Nephron (organoid): ENCODE data around the gene C14orf180.

Experiments used
- H3K27ac Mint-ChIP-seq, 3 experiments: 2 replicates each; pipeline ENCODE4 v1.8.0; 2020; ENCODE audit warnings: mixed read lengths in 3 of 3, mild to moderate bottlenecking in 2 of 3, moderate library complexity in 1 of 3
- H3K27me3 Mint-ChIP-seq: 2 replicates; pipeline ENCODE4 v1.8.0; 2021; ENCODE audit warnings: low read depth, mild to moderate bottlenecking, moderate library complexity, mixed read lengths
- H3K36me3 Mint-ChIP-seq: 2 replicates; pipeline ENCODE4 v1.8.0; 2020; ENCODE audit warnings: low read depth, mixed read lengths
- H3K4me1 Mint-ChIP-seq: 2 replicates; pipeline ENCODE4 v1.8.0; 2020; ENCODE audit warnings: mixed read lengths
- H3K4me3 Mint-ChIP-seq, 3 experiments: 2 replicates each; pipeline ENCODE4 v1.8.0; 2020; ENCODE audit warnings: mild to moderate bottlenecking in 3 of 3, mixed read lengths in 3 of 3, moderate library complexity in 2 of 3
- H3K9me3 Mint-ChIP-seq: 2 replicates; pipeline ENCODE4 v1.8.0; 2020; ENCODE audit warnings: mixed read lengths
- CTCF ChIP-seq, 3 experiments: fragments of 200-600 bp; sonication (generic); IDR thresholded peaks; one replicate each; pipeline ENCODE4 v1.5.0; 2021; ENCODE audit warnings: antibody characterized with exemption in 3 of 3; ENCODE audit not compliant: unreplicated experiment in 3 of 3

Gene C14orf180

GRCh38 chr14:104582005-104582404 lies 2.4 kb downstream of the C14orf180 start:
- H3K4me3 Mint-ChIP-seq = no peak overlapping the region
- H3K36me3 Mint-ChIP-seq = no peaks in the 10 kb centered on the region
- H3K4me1 Mint-ChIP-seq = peaks cover 49% of the 10 kb centered on the region
- no peak overlapping the region for H3K27ac Mint-ChIP-seq
- no peaks in the 10 kb centered on the region for H3K9me3 Mint-ChIP-seq
- no peak for TF ChIP-seq CTCF (IDR thresholded peaks at IDR 0.05; ENCODE audit: unreplicated experiment in 3 of 3)
- H3K27me3 Mint-ChIP-seq = peaks cover 8% of the 10 kb centered on the region

- Mint-ChIP-seq H3K27me3 (peaks cover 8% of the 10 kb centered on the region), H3K4me3 (peak overlapping the region in 1 of 3 experiments; percentile 51), H3K4me1 (peaks cover 49% of the 10 kb centered on the region), H3K36me3 (no peaks in the 10 kb centered on the region), H3K9me3 (no peaks in the 10 kb centered on the region), H3K27ac (peak overlapping the region in 1 of 3 experiments; percentile 47)
- TF ChIP-seq CTCF (IDR thresholded peaks at IDR 0.05; ENCODE audit: unreplicated experiment in 3 of 3) = no peak
Measured at GRCh38 chr14:104582662-104583061, 3.1 kb downstream of the C14orf180 start.

GRCh38 chr14:104583424-104584306 lies 4.1 kb downstream of the C14orf180 start:
- Mint-ChIP-seq H3K27me3 (peaks cover 5% of the 10 kb centered on the region), H3K4me3 (peak overlapping the region in 2 of 3 experiments; percentile 24 to 37), H3K27ac (peak overlapping the region; percentile 30 to 84 (median 83)), H3K4me1 (peaks cover 49% of the 10 kb centered on the region), H3K36me3 (no peaks in the 10 kb centered on the region), H3K9me3 (no peaks in the 10 kb centered on the region)
- TF ChIP-seq CTCF (IDR thresholded peaks at IDR 0.05; ENCODE audit: unreplicated experiment in 3 of 3) = no peak

- Mint-ChIP-seq H3K4me1 (peaks cover 44% of the 10 kb centered on the region), H3K27ac (peak overlapping the region in 2 of 3 experiments; percentile 46 to 54), H3K27me3 (peaks cover 5% of the 10 kb centered on the region), H3K4me3 (no peak overlapping the region), H3K9me3 (no peaks in the 10 kb centered on the region), H3K36me3 (no peaks in the 10 kb centered on the region)
- TF ChIP-seq CTCF (IDR thresholded peaks at IDR 0.05; ENCODE audit: unreplicated experiment in 3 of 3) = no peak
Measured at GRCh38 chr14:104584557-104584956, 5.0 kb downstream of the C14orf180 start.

- peaks cover 5% of the 10 kb centered on the region for H3K27me3 Mint-ChIP-seq
- no peak for TF ChIP-seq CTCF (IDR thresholded peaks at IDR 0.05; ENCODE audit: unreplicated experiment in 3 of 3)
- H3K4me3 Mint-ChIP-seq = no peak overlapping the region
- peaks cover 42% of the 10 kb centered on the region for H3K4me1 Mint-ChIP-seq
- no peaks in the 10 kb centered on the region for H3K36me3 Mint-ChIP-seq
- no peaks in the 10 kb centered on the region for H3K9me3 Mint-ChIP-seq
- H3K27ac Mint-ChIP-seq = peak overlapping the region; percentile 50 to 70 (median 64)
Measured at GRCh38 chr14:104585966-104586697, 6.6 kb downstream of the C14orf180 start.
